HPDE6-E6E7 (cell line): ENCODE measurements around the gene PLPP4.
A peak's percentile ranks its signal among the peaks of the same experiment; 100 is the strongest.

Experiments used
- DNase-seq: peaks from one replicate; pipeline ENCODE4 v3.0.0; 2011; ENCODE audit warnings: missing footprints; ENCODE audit errors: extremely low spot score

PLPP4 gene

DNA sequence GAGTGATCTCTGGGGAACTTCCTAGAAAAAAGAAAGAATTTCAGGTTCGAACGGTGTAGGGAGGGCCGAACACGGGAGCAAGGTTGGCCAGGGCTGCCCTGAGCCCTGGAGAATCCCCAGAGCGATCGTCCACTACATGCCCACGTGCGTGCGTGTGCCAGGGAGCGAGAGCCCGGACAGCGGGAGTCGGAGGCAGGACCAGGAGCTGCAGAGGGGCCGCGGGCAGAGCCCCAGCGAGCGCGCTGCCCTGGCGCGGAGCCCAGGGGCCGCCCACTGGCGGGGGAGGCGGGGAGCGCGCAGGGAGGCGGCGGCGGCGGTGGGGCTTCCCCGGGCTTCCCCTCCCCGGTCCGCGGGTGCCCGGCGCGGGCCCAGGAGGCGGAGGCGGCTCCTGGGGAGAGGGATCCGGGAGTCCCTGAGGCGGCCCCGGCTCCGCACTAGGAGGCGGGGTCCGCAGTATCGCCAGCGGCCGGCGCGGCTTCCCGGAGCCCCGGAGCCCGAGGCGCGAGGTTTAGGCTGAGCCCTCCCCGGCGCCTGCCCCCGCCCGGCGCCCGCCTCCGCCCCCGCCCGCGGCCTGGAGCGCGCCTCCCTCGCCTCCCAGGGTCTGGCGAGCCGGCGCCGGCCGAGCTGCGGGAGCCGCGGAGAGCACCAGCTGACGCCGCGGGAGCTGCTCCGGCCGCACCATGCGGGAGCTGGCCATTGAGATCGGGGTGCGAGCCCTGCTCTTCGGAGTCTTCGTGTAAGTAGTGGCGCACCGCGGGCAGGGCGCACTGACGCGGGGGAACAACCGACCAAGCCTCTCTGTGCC, at the start of gene PLPP4:
Gene PLPP4 (plus strand): TSS at position 602 of the 805 bp plus-strand sequence. CDS start 79 bp downstream, at position 681.
- DNase-seq = no peak

DNA sequence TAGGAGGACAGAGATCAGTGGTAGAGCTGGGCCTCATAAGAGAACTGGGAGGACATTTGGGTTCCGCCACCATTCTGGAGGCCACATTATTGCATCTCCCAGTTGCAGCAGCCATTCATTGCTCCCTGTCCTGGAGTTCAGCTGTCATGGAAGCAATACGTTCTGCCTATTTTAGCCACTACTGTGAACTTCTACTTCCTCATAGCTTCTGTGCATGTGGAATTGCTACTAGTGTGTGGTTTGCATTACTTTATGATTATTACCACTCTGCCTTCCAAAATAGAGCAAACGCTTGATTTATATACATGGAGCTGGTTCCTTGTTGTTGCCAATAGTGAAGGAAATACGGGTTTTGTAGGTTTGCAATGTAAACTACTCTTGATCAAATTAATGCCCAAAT, 47.2 kb upstream of the PLPP4 start:
- no peak for DNase-seq

DNA sequence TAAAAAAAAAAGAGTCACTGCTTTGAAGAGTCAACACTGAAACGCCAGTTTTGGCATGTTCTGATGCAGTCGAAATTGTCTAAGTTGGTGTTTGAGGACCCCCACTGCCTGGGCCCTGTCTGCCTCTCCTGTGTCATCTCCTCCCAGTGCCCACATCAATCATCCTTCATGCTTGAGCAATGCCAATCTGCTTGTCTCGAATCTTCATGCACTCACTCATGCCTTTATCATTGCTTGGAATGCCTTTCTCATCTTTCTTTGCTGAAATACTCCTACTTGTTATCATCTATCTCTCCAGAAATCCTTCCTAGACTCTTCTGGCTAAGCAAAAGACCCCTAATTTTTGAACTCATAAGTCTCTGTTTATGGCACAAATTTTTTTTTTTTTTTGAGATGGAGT, 42.1 kb upstream of the PLPP4 start:
- DNase-seq = no peak

DNA sequence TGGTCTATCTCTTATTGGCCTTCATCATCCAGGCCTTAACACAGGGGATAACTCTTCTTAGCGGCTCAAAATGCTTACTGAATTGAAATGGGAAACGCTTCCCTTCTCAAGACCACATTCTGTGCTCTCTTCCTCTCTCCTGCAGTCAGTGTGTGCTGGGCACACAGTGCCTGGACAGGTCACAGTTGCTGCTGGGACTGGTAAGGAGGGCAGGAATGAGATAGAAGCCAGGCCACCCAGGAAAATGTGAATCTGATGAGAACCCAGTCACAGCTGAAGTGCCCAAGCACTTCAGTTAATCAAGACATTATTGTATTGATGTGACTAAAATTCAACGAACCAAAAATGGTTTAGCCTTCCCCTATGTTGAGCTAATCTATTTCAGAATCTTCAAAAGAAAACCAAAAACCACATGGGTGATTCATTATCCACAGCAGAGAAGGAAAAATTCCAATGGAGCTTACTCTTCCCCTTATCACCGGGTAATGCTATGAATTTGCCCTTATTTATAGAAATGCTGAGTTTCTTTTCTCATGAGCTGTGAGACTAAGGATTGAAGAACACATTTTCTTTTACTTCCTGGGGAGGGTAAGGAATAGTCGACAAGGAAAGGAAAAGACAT, 41.2 kb upstream of the PLPP4 start:
- no peak for DNase-seq

DNA sequence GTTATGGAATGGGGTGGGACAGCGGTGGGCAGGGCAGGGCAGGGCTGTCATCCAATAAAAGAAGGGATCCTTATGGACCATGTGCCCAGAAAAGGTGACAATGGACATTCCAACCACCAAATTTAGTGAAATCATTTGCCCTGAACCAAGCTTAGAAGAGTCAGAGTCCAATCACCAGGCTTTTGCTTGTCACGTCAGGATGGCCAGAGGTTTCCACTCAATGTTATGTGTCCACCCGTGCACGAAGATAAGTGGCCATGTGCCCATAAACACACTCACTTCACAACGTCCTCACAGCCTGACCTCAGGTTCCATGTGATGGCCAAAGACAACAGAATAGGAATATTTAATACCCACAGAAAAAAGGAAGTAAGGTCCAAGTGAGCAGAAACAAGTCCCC, 36.6 kb upstream of the PLPP4 start:
- DNase-seq = no peak

DNA sequence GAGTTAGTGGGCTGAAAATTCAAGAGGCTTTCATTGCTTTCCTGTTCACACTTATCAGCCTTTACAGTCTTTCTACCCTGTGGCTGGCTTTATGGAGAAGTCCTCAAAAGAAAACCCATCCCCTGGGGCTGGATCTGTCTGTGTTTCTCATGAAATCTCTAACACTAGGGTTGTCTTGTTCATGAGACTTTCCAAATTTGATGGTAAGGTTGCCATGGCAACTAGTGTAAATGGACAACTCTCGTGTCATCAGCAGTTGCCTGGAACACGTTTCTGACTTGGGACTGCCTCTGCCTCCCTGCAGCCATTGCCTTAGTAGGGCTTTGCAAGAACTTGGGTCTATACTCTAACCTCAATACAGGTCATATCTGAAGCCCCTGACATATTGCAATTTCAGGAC, 35.8 kb upstream of the PLPP4 start:
- no peak for DNase-seq

DNA sequence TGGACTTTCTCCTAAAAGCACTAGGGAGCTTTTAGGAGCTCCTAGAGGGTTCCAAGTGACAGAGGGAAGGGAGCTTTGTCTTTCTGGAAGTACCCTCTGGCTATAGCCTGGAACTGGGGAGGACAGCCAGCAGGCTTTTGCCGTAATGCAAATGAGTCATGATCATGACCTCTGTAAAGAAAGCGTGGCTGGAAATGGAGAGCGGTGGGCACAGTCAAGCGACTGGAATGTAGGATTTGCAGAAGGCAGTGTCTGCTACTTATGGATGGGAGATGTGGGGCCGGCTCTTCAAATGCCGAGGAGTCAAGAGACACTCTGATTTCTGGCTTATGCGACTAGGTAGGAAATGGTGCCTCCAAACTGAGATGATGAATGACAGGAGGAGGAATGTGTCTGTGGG, 34.6 kb upstream of the PLPP4 start:
- peak; percentile 21 for DNase-seq

DNA sequence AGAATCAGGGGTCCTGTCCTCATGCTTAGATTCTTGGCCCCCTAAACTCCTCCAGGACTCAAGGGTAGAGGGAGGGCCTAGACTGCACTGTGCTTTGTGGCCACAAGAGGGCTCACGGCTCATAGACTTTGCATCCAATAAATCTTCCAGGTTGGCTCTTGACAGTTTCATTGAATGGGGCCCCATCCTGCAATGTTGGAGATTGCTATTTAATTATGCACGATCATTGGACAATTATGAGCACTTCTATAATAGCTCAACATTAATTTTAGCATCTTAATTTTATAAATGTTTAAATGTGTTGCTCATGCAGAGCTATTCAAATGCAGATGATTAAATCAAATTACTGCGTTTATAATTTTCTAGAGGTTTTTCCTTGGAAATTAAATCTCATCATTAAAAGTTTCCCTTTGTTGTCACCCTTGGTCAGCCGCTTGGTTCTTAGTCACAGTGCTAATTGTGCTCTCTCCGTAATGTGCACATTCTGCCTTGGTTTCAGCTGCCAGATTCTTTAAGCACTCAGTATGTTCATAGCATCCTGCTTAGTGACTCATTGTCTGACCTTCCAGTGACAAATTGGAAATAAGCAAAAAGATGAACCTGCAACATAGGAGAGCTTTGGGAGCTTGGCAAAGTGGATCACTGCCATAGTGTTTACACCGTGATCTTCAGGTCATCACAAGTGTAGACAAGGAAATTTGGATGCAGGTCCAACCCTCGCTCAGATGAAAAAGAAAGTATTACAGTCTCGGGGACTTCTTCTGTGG, 33.4 kb upstream of the PLPP4 start:
- DNase-seq = peak; percentile 37

DNA sequence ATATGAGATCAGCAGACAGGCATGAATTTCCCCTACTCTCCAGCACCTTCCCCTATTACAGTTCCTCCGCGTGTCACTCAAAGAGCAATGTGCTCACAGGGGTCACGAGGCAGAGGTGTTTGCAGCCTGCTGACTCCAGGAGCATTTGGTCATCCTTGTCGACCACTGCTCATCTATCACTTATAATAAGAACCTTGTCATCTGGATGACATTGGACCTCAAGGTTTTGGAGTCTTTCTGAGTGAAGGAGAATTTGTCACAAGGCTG, 32.9 kb upstream of the PLPP4 start:
- DNase-seq = no peak

DNA sequence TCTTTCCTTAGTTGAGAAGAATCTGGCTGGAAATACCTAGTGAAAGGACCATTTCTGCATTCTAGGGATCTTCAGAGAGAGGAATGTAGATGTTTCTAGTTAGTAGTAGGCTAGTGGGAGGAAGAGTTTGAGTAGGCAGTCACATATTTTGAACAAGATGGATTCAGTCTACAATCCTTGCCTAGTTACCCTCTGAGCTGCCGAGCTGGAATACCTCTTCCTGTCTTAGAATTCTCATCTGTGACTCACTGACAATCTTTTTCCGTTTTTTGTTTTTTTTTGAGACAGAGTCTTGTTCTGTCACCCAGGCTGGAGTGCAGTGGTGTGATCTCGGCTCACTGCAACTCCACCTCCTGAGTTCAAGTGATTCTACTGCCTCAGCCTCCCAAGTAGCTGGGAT, 30.7 kb upstream of the PLPP4 start:
- no peak for DNase-seq

DNA sequence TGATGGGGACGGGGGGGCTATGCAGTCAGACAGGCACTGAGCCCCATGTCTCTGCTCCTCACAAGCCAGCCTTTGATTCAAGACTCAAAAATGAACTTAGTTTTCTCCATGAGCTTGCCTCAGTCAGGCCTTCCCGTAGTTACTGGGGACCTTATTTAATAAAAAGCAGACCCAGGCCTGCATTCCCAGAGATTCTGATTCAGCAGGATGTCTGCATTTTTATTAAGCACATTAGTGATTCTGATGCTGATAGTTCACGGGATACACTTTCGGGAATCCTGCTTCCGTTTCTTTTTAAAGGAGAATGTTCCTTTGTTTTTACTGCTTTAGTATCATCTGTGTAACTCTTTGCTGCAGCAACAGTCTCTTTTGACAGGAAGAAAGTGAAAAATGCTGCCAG, 28.3 kb upstream of the PLPP4 start:
- no peak for DNase-seq

DNA sequence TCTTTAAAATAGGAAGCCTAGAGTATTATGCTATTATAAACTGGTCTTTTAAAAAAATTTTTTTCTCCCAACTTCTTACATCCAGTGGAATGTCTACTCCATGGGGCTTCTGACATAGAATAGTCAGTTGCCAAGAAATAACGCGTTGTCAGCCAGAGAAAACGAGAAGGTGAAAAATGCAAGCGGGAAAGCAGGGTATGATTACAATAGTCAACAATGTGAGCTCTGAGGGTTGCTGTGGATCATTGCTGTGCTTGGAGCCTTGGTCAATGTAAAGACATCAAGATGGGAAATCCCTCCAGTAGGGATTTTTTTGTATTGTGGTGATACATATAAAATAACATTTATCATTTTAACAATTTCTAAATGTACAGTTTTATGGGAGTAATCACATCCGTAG, 27.6 kb upstream of the PLPP4 start:
- DNase-seq = no peak

DNA sequence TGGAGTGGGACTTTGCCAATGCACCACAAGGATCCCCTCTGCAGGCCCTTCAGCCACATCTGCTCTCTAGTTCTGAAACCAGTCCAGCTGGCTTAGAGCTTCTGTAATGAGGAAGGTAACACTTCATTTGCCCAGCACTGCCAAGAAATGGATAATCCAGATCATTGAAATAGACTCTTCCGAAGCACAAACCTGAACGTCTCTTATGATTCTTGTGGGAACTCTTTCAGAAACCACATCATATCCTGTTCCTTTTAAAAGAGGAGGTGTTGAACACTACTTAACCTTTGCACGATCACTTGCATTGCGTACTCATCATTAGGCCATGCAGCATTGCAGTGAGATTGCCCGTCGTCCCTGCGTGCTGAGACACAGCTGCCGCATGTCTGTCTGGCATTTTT, 25.8 kb upstream of the PLPP4 start:
- no peak for DNase-seq

DNA sequence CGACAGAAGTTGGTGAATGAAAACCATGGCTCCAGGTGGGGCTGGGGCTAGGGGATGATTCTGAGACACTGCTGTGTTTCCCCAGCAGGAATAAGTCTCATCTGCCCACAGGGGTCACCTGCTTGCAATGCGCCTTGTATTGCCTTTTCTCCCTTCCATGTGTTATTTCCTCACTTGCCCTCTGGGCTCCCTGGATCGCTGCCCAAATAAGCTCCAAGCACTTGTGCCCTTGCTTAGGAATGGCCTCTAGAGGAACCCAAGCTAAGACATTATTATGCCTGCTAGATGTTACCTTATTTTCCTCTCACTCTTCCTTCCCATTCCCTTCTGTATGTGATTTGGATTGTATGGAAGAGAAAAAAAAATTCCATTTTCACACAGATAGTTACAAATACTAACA, 24.8 kb upstream of the PLPP4 start:
- no peak for DNase-seq

DNA sequence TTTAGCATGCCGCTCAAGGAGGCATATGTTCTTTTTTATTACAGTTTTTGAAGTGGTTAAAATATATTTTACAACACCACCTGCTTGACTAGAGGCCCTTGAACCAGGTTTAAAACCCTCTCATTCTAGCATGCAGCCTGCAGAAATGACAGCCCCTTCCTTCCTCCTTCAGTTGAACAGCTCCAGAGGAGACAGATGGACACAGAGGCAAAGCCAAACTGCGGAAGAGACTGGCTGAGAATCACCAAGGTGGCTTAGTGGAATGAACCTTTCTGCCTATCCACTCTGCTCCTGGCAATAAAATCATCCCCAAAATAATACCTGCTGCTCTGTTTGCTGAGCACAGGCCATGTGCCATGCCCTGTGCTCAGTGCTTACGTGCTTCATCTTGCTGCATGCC, 23.9 kb upstream of the PLPP4 start:
- no peak for DNase-seq

DNA sequence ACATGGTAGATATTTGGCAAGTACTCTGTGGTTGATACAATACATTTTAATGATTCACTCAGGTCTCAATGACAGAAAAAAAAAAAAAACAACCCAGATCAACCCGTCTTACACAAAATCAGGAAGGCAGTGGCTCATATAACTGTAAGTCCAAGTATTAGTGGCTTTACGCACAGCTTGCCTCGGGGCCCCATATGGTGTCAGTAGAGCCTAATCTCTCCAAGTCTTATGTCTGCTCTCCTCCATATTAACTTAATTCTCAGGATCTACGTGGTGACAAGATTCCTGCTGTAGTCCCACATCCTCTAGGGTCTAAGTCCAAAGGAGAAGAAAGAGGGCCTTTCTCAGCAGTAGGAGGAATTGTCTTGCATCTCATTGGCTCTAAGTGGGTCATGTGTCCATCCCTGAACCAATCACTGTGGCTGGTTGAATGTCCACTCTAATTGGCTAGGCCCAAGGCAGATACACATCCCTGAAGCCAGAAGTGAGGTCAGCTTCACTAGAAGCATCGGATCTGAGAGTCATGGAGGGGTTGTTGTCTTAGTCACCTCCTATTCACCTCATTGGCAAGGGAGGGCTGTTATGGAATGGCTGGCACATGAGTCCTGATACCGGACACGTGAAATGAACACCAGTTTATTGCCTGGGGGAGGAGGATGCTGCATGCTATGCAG, 20.5 kb upstream of the PLPP4 start:
- no peak for DNase-seq

DNA sequence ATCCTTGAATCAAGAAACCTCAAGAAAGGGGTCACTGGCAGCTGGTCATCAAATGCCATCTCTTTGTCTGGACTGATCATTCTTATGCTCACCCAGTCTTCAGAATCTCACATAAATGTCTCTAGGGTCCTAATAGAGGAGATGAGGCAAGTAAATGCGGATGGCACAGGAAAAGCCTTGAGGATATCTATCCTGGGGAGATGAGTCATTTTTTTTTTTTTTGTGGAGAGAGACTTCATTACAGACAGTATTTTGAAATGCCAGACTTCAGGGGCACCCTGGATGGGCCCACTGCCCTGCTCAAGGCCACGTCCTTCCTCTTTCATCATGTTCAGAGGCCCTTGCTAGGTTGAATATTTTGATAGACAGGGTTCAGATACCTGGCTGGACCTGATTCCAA, 19.5 kb upstream of the PLPP4 start:
- DNase-seq = no peak

DNA sequence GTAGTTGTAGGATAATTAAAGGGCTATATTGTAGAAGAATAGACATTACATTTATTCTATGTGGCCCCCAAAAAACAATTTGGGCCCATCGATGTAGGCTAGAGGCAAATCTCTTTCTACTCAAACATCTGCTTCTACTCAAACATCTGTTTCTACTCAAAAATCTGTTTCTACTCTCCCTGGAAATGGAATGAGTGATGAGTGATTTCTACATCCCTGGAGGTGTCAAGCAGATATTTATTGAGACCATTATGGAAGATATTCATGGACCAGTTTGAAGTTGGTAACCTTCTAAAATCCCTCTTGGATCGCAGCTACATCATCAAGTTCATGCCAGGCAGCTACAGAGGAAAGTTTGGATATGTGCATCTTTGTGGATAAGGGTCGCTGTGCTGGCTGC, 5.1 kb upstream of the PLPP4 start:
- no peak for DNase-seq

DNA sequence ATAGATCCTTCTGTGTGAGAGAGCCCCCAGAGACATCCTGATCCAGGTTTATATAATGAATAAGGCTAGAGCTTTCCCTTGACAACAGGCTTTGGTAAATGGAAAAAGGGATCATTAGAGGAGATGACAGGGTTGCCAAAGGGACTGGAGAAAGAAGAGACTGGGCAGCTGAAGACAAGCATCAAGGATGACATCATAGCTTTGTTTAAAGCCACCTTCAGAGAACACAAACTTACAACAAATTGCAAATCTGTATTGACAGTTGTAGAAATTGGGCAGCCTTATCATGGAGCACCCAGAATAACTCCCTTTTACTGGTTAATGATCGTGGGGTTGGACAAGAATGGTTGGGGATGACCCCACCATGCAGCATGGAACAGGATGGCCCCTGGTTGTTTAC, 3.7 kb upstream of the PLPP4 start:
- DNase-seq = no peak

DNA sequence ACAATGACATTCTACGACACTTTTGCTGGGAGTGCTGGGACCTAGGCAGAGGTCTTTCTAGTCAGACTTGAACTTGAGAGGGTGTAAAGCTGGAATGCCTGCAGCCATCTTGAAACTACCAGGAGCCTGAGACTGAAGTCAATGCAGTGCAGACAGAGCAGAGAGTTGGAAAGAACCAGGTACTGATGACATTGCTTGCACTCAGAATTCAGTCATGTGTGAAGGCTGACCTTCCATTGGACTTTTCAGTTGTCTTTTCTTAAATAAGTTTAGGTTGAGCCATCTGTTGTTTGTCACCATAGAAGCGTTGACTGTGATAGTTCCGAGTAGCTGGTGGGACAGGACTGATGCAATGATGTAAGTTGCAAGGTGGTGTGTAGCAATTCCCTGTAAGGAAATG, 3.1 kb upstream of the PLPP4 start:
- DNase-seq = no peak

DNA sequence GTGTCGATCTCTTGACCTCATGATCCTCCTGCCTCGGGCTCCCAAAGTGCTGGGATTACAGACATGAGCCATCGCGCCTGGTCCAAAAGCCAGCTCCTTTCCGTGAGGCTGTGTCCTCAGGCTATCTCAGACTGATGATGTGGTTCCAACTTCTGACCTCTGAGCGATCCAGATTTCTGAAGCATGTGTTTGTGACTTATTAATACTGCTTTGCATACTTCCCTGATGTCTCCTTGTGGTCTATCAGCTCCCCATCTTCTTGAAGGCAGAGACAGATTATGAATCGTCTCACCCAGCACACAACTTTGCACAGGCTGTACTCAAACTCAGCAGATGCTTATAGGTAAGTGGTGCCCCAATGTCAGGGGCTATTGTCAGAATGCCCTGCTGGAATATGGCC, 2.0 kb upstream of the PLPP4 start:
- no peak for DNase-seq

DNA sequence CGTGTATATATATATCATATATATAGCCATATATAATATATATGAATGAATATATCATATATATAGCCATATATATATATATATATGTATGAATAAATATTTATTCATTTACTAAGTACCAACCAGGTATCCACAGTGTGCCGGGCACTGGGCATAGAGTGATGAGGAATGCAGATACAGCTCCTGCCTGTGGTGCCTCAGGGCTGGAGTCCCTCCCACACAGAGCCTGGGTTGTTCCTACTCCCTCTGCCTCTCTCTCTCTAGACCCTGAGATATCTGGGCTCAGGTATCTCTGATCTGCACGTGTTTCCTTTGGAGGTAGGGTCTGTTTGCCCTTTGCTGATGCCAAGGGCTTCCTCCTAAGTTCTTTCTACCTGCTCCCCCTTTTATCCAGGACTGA, 1.4 kb upstream of the PLPP4 start:
- no peak for DNase-seq

DNA sequence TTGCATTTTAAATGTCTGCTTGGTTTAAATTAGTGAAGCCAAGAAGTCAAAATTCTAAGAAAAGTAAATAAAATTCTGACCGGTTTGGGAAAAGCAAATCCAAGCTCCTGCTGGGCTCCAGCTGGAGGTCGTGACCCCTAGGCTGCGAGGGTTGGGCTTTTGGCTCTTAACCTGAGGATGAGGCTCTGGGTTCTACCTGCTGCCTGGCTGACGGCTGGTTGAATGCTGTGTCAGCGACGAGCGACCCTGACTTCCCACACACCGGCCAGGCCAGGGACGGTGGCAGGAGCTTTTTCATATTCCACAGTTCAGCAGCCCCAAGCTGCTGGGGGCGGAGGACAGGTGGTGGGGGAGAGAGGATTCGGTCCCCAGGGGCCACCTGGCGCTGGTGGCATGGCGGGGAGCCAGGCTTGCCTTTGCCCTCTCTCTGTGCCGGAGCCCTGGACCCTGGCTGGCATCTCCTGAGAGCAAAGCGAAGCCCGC, 843 bp upstream of the PLPP4 start:
- no peak for DNase-seq
